CD4-positive, alpha-beta T cell treated with Interferon alpha-2 for 1 hour (primary cell): ENCODE measurements around the gene CAMTA2.
"Not testable (repeated sequence)": the region's sequence is repeated elsewhere in the genome, so short reads cannot be mapped to it uniquely, and the experiment has no call there.

Source experiments
- DNase-seq, 2 donors: peaks; one replicate each; pipeline ENCODE4 v3.0.0-alpha.2; 2020 to 2022

CAMTA2 gene, protein sequence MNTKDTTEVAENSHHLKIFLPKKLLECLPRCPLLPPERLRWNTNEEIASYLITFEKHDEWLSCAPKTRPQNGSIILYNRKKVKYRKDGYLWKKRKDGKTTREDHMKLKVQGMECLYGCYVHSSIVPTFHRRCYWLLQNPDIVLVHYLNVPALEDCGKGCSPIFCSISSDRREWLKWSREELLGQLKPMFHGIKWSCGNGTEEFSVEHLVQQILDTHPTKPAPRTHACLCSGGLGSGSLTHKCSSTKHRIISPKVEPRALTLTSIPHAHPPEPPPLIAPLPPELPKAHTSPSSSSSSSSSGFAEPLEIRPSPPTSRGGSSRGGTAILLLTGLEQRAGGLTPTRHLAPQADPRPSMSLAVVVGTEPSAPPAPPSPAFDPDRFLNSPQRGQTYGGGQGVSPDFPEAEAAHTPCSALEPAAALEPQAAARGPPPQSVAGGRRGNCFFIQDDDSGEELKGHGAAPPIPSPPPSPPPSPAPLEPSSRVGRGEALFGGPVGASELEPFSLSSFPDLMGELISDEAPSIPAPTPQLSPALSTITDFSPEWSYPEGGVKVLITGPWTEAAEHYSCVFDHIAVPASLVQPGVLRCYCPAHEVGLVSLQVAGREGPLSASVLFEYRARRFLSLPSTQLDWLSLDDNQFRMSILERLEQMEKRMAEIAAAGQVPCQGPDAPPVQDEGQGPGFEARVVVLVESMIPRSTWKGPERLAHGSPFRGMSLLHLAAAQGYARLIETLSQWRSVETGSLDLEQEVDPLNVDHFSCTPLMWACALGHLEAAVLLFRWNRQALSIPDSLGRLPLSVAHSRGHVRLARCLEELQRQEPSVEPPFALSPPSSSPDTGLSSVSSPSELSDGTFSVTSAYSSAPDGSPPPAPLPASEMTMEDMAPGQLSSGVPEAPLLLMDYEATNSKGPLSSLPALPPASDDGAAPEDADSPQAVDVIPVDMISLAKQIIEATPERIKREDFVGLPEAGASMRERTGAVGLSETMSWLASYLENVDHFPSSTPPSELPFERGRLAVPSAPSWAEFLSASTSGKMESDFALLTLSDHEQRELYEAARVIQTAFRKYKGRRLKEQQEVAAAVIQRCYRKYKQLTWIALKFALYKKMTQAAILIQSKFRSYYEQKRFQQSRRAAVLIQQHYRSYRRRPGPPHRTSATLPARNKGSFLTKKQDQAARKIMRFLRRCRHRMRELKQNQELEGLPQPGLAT

DNA sequence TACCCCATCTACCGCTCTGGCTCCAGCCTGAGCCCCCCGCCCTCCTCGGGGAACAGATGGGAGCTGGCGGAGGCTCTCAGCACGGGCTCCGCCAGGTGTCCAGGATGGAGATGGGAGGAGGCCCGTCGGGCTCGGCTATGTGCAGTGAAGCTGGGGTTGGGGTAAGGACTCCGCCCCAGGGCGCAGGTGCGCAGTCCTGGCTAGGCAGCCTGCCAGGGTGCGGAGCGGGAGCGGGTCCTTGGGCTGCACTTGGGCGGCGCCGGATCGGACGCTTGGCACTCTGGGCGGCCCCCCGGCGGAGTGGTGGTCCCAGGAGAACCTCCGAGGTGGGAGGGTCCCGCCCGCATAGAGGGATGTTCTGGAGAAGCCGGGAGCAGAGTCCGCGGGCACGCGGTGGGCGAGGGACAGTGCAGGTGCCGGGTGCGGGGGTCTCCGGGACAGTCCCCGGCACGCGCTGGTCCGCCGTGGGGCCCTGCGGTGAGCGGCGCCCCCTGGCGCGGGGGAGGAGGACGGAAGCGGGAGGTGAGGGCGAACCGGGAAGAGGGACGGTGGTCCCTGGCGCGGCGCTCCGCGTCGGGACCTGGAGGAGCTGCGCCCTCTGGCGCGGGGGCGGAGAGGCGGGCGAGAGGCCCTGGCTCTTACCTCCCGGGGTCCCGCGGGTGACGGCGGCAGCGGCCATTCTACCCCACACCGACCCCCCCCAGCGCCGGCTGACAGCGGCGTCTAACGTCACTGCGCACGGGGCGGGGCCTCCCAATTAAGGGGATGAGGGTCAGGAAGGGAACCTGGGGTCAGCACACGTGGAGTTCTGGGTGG, at the start of gene CAMTA2:
CAMTA2 (minus strand) TSS at position 725 of the 816 bp plus-strand sequence. CDS start 1,453 bp downstream, outside the sequence.
- DNase-seq, result peak; percentile 82 to 89

DNA sequence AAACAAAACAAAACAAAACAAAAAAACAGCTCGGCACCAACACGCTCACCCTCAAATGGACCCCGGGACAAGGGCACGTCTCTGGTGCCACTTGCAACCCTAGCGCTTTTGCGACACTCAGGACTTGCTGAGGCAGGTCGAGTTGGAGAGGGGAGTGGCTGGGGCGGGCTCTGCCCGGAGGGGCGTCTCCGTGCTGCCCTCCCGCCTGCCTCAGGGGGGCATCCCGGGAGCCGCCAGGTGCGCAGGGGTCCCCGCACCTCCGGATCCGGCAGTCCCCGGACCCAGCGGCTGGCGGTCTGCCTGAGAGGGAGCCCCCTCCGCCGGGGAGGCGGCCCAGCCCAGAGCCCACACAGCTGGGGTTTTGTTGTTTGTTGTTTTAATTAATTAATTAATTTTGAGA, 47.8 kb upstream of the CAMTA2 start, which contains the start of gene SLC52A1:
SLC52A1 (minus strand) TSS at position 112 of the 400 bp plus-strand sequence. CDS start 820 bp downstream, outside the sequence.
- no peak for DNase-seq

DNA sequence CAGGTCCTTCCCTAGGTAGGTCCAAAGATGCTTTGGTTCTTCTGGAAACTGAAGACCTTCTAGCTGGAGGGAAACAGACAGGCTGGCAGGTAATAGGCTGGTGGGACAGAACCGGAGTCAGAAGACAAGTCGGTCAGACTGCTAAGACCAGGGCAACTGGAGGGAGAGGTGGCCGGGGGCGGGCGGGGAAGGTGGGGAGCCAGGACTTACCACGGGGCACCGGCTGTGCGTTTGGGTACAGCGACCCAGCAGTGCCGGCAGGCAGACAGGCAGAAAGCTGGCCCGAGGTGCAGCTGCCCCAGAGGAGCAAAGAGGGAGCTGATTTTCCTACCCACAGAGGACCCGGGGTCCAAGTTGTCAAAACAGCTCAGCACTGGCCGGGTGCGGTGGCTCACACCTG, 47.2 kb upstream of the CAMTA2 start:
- DNase-seq, result no peak

DNA sequence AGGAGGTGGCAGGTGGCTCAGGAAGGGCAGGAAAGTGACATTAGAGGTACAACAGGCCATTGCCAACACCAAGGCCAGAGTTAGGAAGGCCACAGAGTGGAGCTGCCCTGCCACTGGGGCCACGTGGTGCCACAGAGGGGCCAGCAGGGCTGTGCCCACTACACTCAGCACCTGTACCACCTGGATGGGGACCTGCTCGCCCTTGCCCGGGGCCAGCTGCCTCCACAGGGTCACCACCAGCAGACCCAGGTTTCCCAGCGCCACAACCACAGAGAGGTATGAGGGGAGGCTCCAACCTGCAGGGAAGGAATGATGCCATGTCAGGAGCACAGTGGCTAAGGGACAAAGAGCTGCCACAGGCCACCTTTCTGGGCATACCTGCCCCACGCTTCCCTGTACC, 46.6 kb upstream of the CAMTA2 start:
- DNase-seq, result no peak

DNA sequence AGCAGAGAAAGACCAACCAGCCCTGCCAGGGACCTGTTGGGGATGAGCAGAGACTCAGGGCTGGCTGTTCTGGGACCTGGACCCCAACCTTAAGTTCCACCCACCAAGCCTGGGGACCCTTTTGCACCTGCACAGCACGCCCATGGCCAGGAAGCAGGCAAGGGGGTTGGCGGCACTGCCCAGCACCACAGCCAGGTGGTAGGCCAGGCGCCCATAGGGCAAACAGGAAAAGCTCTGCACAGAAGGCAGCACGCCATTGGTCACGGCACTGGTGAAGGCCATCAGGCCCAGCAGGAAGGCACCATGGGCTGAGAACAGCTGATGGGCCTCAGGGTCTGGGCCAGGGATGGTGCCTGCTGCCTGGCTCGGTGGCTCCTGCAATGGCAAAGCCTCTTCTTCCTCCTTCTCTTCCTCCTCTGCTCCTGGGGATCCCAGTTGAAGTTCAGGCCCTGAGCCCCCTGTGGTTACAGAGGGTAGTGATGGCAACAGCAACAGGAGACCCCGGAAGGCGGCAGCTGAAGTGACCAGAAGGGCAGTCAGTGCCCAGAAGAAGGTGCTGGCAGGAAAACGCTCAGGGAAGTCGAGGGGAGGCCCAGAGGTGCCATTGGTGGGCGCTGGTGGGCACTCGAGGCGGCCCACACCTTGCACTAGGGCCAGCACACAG, 46.0 kb upstream of the CAMTA2 start:
- DNase-seq, result no peak

DNA sequence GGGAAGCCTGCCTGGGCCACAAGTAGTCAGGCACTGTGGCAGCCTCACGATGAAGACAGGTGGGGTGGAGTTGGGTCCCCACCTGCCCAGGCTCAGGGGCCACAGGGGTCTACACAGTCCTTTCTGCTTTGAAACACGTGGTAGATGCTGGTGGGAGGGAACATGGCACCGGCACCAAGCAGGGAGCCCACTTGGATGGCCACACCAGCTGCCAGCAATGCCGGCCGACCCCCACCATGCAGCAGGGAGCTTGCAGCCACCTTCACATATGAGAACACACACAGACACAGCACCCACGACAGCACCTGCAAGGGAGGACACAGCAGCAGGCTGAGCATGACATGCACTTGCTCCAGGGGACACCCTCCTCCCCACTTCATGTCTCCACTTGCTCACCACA, 45.4 kb upstream of the CAMTA2 start:
- DNase-seq, result no peak

DNA sequence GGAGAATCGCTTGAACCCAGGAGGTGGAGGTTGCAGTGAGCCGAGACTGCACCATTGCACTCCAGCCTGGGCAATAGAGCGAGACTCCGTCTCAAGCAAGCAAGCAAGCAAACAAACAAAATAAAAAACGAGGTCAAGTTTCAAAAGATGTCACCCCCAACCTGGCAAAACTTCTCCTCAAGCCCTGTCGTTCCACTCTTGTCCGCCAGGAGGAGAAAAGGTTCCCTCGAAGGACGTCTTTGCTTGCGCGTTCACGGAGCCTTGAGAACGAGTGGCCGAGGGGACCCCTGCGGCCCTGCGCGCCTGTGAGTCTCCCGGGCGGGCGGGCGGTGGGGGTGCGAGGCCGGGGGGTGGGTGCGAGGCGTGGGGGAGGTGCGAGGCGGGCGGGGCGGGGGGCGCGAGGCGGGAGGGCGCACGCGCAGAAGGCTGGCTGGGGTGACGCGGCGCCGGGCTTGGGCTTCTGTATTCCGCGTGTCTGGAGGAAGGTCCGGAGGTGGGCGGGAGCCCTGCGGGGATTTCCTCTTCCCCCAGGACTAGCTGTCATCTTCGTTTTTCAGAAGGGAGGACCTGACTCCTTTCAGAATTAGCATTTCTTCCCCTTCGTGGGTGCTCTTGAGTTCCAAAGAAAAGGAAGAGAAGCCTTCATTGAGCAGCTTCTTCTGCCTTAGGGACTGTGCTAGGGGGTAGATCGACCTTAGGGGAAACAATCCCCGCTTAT, 44.0 kb upstream of the CAMTA2 start:
- DNase-seq, result peak; percentile 81 to 88

DNA sequence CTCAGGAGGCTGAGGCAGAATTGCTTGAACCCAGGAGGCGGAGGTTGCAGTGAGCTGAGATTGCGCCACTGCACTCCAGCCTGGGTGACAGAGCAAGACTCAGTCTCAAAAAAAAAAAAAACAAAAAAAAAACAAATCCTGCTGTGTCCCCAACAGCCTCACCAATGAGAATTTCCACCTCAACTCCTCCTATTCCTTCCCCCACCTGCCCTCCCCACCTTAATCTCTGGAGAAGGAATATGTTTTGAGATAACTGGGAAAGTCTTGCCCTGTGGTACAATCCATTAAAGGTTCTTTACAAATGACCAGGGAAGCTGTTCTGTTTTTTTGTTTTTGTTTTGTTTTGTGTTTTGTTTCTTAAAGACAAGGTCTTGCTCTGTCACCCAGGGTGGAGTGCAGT, 42.7 kb upstream of the CAMTA2 start:
- DNase-seq, result not testable (repeated sequence)

DNA sequence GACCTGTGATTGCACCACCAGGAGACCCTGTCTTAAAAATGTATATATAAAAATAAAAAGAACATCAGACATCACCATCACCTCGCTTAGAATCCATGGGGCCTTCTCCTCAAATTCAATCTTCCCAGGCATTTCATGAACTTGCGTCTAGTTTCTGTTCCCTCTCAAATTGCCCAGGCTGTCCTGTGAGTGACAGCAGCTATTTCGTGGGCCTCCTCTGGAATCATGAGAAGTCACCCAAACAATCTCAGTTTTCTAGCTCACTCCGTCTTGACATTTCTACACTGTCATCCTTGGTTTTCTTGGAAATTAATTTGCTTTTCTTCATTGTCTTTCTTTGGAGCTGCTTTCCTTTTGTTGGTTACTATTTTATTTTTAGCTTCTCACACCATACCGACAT, 40.4 kb upstream of the CAMTA2 start:
- DNase-seq, result no peak

DNA sequence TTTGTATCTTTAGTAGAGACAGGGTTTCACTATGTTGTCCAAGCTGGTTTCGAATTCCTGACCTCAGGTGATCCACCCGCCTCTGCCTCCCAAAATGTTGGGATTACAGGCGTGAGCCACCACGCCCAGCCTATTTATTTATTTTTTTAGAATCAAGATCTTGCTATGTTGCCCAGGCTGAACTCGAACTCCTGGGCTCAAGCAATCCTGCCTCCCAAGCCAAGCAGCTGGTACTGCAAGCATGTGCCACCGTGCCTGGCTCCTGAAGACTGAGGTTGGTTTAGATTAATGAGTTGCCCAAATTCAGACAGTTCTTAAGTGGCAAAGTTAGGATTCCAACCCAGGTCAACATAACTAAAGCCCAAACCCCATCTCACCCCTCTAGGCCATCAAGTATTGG, 39.8 kb upstream of the CAMTA2 start:
- DNase-seq, result no peak

DNA sequence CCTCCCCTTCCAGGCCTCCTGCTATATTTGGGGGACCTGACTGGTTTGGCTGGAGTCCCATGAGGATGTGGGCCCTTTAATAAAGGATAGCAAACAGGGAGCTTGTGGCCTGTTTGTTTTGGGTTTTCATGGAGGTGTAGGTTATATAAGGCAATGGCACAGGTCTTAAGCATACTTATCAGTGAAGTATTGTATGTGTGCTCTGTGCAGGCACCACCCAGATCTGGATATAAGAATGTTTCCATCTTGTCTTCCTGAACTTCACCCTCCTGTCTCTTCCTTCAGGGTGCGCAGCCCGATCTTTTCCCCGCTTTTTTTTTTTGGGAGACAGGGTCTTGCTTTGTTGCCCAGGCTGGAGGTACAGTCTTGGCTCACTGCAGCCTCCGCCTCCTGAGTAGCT, 37.1 kb upstream of the CAMTA2 start:
- no peak for DNase-seq

DNA sequence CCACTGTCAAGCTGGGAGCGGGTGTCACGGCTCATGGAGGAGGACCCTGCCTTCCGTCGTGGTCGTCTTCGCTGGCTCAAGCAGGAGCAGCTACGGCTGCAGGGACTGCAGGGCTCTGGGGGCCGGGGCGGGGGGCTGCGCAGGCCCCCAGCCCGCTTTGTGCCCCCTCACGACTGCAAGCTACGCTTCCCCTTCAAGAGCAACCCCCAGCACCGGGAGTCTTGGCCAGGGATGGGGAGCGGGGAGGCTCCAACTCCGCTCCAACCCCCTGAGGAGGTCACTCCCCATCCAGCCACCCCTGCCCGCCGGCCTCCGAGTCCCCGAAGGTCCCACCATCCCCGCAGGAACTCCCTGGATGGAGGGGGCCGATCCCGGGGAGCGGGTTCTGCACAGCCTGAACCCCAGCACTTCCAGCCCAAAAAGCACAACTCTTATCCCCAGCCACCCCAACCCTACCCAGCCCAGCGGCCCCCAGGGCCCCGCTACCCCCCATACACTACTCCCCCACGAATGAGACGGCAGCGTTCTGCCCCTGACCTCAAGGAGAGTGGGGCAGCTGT, 36.2 kb upstream of the CAMTA2 start:
- DNase-seq, result no peak

DNA sequence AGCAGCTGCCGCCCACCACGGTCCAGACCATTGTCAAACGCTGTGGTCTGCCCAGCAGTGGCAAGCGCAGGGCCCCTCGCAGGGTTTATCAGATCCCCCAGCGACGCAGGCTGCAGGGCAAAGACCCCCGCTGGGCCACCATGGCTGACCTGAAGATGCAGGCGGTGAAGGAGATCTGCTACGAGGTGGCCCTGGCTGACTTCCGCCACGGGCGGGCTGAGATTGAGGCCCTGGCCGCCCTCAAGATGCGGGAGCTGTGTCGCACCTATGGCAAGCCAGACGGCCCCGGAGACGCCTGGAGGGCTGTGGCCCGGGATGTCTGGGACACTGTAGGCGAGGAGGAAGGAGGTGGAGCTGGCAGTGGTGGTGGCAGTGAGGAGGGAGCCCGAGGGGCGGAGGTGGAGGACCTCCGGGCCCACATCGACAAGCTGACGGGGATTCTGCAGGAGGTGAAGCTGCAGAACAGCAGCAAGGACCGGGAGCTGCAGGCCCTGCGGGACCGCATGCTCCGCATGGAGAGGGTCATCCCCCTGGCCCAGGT, 34.8 kb upstream of the CAMTA2 start:
- DNase-seq, result no peak

DNA sequence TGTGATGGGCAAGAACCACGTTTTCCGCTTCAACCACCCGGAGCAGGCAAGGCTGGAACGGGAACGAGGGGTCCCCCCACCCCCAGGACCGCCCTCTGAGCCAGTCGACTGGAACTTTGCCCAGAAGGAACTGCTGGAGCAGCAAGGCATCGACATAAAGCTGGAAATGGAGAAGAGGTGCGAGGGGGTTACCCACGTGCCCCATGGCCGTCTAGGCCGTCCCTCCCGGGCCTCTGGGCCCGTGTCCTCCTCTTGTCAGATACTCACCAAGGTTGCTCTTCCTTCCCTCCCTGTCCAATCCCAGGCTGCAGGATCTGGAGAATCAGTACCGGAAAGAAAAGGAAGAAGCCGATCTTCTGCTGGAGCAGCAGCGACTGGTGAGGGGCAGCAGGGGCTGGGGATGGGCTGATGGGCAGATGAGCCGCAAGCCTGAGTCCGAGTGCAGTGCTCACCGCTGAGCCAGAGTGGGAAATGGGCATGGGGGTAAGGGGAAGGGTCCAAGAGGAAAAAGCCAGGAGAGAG, 33.1 kb upstream of the CAMTA2 start:
- no peak for DNase-seq

DNA sequence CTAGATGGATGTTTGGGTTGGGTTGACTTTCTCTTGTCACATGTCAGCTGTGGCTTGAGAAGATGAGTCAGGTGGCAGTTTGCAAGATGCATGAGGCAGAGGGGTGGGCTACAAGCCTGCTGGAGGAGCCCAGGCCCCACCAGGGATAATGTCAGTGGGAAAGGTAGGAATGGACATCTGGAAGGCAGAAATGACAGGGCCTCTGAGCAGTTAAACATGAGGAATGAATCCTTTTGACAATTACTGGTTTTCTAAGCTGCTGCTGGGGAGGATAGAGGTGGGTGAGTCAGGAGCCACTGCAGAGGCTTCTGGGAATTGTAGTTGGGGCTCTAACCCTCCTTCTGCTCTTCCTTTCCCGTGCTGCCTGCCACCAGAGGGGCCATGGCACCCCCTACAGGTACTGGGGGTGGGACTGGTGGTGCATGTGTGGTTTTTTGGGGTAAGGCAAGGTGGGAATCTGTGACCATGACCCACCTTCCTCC, 32.0 kb upstream of the CAMTA2 start:
- DNase-seq, result peak; percentile 36 to 44

DNA sequence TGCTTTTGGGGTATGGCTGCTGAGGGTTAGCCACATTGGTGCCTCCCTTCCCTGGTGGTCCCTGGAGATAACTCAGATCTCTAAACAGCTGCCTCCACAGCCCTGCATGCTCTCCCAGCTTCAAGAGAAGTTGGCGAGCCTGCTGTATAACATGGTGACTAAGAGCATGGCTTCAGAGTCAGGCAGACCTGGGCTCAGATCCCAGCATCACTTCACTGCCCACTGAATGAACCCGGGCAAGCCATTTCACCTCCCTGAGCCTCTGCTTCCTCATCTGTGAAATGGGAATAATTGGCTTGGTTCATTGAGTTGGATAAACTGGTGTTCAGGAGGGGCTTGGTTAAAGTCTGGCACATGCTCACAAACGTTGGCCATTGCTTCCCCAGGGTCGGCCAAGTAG, 26.9 kb upstream of the CAMTA2 start:
- no peak for DNase-seq

DNA sequence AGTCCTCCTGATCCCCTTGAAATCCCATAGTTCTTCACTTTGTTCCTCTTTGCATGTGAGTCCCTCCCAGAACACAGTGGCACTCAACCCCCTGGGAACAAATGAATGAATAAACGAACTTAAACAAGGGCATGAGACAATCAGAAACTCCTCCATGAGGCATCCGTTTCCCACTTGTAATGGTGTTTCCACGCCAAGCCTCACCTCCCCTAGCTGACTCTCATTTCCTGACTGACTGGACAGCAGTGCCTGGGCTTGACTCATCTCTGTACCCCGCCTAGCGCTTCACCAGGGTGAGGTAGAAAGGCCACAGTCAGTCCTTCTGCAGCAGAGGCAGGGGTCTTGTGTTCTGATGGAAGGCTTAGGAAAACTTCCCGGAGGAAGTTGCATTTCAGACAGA, 24.5 kb upstream of the CAMTA2 start:
- no peak for DNase-seq

DNA sequence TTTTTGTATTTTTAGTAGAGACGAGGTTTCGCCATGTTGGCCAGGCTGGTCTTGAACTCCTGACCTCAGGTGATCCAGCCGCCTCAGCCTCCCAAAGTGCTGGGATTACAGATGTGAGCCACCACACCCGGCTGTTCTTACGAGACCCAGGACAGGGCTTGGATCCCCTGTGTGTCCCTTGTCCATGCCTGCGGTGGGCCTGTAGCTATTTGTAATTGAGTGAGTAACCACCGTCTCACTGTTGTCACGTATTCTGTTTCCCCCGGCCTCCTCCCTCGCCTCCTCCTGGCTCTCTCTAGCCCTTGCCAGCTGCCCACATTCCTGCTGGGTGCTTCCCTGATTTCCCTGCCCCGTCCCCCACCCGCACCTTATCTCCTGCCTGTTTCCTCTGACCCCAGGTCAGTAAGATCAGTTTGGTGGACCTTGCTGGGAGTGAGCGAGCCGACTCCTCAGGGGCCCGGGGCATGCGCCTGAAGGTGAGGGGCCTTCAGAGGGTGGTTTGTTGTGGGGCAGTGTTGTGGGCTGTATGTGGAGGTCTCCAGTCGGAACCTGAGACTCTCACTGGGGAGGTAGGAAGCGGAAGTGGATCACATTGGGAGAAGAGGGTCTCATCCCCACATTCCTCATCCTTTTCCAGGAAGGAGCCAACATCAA, 15.9 kb upstream of the CAMTA2 start:
- no peak for DNase-seq

DNA sequence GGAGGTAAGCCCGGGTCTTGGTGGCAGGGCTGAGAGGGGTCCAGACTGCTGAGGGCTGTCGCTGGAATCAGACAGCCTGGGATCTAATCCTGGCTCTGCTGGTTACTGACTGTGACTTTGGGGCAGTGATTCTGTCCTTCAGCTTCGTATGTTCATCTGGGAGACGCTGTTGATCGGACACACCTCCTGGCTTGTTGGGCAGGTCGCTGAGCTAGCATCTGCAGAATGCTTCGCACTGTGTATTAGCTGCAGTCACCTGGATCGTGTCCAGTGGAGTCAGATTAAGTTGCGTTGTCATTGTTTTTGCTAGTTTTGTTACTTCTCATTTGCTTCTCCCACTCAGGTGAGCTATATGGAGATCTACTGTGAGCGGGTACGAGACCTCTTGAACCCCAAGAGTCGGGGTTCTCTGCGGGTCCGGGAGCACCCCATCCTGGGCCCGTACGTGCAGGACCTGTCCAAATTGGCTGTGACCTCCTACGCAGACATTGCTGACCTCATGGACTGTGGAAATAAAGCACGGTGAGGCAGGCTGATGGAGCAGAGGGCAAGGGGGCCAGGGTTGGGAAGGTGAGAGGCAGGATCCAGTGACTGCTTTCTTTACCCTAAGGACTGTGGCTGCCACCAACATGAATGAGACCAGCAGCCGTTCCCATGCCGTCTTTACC, 14.8 kb upstream of the CAMTA2 start:
- DNase-seq, result no peak
